WTC11 (cell line): ENCODE data around the gene SPR. TPM values are rescaled to one million over a fixed set of nuclear protein-coding genes. Genes with fewer than 3 reads are reported as not detected.

Experiments
- ETV6 ChIP-seq: sonication (generic); formaldehyde crosslinking; IDR thresholded peaks from 2 replicates; pipeline ENCODE4 v1.8.1; 2022; ENCODE audit warnings: mild to moderate bottlenecking, missing genetic modification reagents
- FOXK1 ChIP-seq: sonication (generic); formaldehyde crosslinking; IDR thresholded peaks from 2 replicates; pipeline ENCODE4 v1.8.0; 2022; ENCODE audit warnings: mild to moderate bottlenecking, moderate library complexity, missing genetic modification reagents
- GABPB1 ChIP-seq: sonication (generic); formaldehyde crosslinking; IDR thresholded peaks from 2 replicates; pipeline ENCODE4 v1.8.1; 2023; ENCODE audit warnings: mild to moderate bottlenecking, missing genetic modification reagents
- IRF2 ChIP-seq: sonication (generic); formaldehyde crosslinking; IDR thresholded peaks from 2 replicates; pipeline ENCODE4 v1.8.0; 2022; ENCODE audit warnings: low read depth, missing genetic modification reagents, borderline replicate concordance
- KAT7 ChIP-seq: sonication (generic); formaldehyde crosslinking; IDR thresholded peaks from 2 replicates; pipeline ENCODE4 v1.8.1; 2023; ENCODE audit warnings: missing genetic modification reagents, mild to moderate bottlenecking, borderline replicate concordance
- NR1H2 ChIP-seq: sonication (generic); formaldehyde crosslinking; IDR thresholded peaks from 2 replicates; pipeline ENCODE4 v1.9.0; 2021; ENCODE audit warnings: mild to moderate bottlenecking, moderate library complexity, missing genetic modification reagents
- RELA ChIP-seq: sonication (generic); formaldehyde crosslinking; IDR thresholded peaks from 2 replicates; pipeline ENCODE4 v1.8.1; 2022; ENCODE audit warnings: missing genetic modification reagents, mild to moderate bottlenecking, borderline replicate concordance
- TEAD4 ChIP-seq: sonication (generic); formaldehyde crosslinking; IDR thresholded peaks from 2 replicates; pipeline ENCODE4 v1.8.0; 2022; ENCODE audit warnings: mild to moderate bottlenecking, missing genetic modification reagents
- TP53 ChIP-seq: sonication (generic); formaldehyde crosslinking; IDR thresholded peaks from 2 replicates; pipeline ENCODE4 v1.8.1; 2023; ENCODE audit warnings: mild to moderate bottlenecking, missing genetic modification reagents
- ZNF263 ChIP-seq: sonication (generic); formaldehyde crosslinking; IDR thresholded peaks from 2 replicates; pipeline ENCODE4 v1.8.1; 2022; ENCODE audit warnings: low read depth, mild to moderate bottlenecking, moderate library complexity, missing genetic modification reagents
- ZNF423 ChIP-seq: fragments of 250-450 bp; sonication (Bioruptor Pico); IDR thresholded peaks from 2 replicates; pipeline ENCODE4 v2.1.2; 2022; ENCODE audit warnings: mild to moderate bottlenecking, moderate library complexity
- total RNA-seq: library from RNA; stranded (reverse); gene quantifications from 3 replicates; pipeline ENCODE4 v1.2.3, GENCODE V29; 2021
- TF ChIP-seq, protein P1 (sequence below): sonication (generic); formaldehyde crosslinking; IDR thresholded peaks from 2 replicates; pipeline ENCODE4 v1.8.0; 2023; ENCODE audit warnings: missing genetic modification reagents, mild to moderate bottlenecking, borderline replicate concordance
- TF ChIP-seq, protein P2 (sequence below): sonication (generic); formaldehyde crosslinking; IDR thresholded peaks from 2 replicates; pipeline ENCODE4 v1.8.0; 2022; ENCODE audit warnings: mild to moderate bottlenecking, missing genetic modification reagents
- TF ChIP-seq, protein P3 (sequence below): sonication (generic); formaldehyde crosslinking; IDR thresholded peaks from 2 replicates; pipeline ENCODE4 v1.8.0; 2022; ENCODE audit warnings: mild to moderate bottlenecking, missing genetic modification reagents
- TF ChIP-seq, protein P4 (sequence below): sonication (generic); formaldehyde crosslinking; IDR thresholded peaks from 2 replicates; pipeline ENCODE4 v1.8.0; 2023; ENCODE audit warnings: missing genetic modification reagents
- TF ChIP-seq, protein P5 (sequence below): sonication (generic); formaldehyde crosslinking; IDR thresholded peaks from 2 replicates; pipeline ENCODE4 v1.8.1; 2022; ENCODE audit warnings: missing genetic modification reagents, borderline replicate concordance
- TF ChIP-seq, protein P6 (sequence below): sonication (generic); formaldehyde crosslinking; IDR thresholded peaks from 2 replicates; pipeline ENCODE4 v1.8.1; 2023; ENCODE audit warnings: mild to moderate bottlenecking, missing genetic modification reagents
- TF ChIP-seq, protein P7 (sequence below): fragments of 250-450 bp; sonication (Bioruptor Pico); IDR thresholded peaks from 2 replicates; pipeline ENCODE4 v2.1.2; 2022; ENCODE audit warnings: mild to moderate bottlenecking, moderate library complexity
- TF ChIP-seq, protein P8 (sequence below): sonication (generic); formaldehyde crosslinking; conservative IDR thresholded peaks from 2 replicates; pipeline ENCODE4 v1.8.1; 2022; ENCODE audit warnings: mild to moderate bottlenecking, missing genetic modification reagents

The SPR gene
- total RNA-seq, 1 experiment from 2014 or later, result 9.4 TPM

DNA sequence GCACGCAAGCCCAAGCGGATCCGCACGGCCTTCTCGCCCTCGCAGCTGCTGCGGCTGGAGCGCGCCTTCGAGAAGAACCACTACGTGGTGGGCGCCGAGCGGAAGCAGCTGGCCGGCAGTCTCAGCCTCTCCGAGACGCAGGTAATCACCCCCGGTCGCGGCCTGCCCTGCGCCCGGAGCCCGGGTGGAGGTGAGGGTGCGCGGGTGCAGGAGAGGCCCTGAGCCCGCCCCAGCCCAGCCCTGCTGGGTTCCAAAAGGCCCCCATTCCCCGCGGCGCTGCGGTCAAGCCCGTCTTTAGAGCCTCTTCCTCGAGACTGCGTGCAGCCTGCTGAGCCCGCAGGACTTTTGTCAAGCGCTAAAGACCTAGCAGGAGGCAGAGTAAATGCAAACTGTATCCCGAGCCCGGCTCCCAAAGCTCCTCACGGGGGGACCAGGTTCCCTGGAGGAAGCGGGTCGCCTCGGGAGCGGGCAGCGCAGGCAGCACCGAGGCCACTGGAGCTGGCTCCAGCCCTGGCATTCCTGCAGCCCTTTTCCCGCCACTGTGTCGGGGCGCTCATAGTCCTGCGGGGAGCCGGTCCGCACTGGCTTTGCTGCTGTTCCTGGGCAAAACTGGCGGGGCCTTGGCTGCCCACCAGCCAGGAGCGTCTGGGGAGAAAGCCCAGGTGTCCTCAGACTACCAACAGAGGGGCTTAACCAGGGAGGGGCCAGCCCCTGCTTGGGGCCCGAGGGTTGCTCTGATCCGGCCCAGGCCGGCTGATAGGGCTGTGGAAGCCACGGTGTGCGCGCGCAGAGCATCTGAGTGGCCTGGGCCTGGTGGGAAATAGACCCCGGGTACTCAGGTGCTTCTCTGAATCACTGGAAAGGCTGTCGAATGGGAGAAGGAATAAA is 37.4 kb downstream of the SPR start (continued):
- TF ChIP-seq, protein P1, sequence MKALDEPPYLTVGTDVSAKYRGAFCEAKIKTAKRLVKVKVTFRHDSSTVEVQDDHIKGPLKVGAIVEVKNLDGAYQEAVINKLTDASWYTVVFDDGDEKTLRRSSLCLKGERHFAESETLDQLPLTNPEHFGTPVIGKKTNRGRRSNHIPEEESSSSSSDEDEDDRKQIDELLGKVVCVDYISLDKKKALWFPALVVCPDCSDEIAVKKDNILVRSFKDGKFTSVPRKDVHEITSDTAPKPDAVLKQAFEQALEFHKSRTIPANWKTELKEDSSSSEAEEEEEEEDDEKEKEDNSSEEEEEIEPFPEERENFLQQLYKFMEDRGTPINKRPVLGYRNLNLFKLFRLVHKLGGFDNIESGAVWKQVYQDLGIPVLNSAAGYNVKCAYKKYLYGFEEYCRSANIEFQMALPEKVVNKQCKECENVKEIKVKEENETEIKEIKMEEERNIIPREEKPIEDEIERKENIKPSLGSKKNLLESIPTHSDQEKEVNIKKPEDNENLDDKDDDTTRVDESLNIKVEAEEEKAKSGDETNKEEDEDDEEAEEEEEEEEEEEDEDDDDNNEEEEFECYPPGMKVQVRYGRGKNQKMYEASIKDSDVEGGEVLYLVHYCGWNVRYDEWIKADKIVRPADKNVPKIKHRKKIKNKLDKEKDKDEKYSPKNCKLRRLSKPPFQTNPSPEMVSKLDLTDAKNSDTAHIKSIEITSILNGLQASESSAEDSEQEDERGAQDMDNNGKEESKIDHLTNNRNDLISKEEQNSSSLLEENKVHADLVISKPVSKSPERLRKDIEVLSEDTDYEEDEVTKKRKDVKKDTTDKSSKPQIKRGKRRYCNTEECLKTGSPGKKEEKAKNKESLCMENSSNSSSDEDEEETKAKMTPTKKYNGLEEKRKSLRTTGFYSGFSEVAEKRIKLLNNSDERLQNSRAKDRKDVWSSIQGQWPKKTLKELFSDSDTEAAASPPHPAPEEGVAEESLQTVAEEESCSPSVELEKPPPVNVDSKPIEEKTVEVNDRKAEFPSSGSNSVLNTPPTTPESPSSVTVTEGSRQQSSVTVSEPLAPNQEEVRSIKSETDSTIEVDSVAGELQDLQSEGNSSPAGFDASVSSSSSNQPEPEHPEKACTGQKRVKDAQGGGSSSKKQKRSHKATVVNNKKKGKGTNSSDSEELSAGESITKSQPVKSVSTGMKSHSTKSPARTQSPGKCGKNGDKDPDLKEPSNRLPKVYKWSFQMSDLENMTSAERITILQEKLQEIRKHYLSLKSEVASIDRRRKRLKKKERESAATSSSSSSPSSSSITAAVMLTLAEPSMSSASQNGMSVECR, result peak; percentile 64; the same call in 1 of the 2 replicates
- TF ChIP-seq ETV6 (peak; percentile 52; the same call in 1 of the 2 replicates), GABPB1 (CRISPR knock-in tag) (no peak), TP53 (CRISPR knock-in tag) (peak; percentile 50; the same call in 1 of the 2 replicates), IRF2 (CRISPR knock-in tag) (no peak), RELA (CRISPR knock-in tag) (peak; percentile 53; the same call in 1 of the 2 replicates), TEAD4 (CRISPR knock-in tag) (0 out of 2 replicates have a peak, but pooled peaks have one; percentile 4), ZNF423 (0 out of 2 replicates have a peak, but pooled peaks have one; percentile 21), NR1H2 (no peak), FOXK1 (CRISPR knock-in tag) (0 out of 2 replicates have a peak, but pooled peaks have one; percentile 46), KAT7 (CRISPR knock-in tag) (0 out of 2 replicates have a peak, but pooled peaks have one; percentile 46), ZNF263 (no peak)
- TF ChIP-seq, protein P2, sequence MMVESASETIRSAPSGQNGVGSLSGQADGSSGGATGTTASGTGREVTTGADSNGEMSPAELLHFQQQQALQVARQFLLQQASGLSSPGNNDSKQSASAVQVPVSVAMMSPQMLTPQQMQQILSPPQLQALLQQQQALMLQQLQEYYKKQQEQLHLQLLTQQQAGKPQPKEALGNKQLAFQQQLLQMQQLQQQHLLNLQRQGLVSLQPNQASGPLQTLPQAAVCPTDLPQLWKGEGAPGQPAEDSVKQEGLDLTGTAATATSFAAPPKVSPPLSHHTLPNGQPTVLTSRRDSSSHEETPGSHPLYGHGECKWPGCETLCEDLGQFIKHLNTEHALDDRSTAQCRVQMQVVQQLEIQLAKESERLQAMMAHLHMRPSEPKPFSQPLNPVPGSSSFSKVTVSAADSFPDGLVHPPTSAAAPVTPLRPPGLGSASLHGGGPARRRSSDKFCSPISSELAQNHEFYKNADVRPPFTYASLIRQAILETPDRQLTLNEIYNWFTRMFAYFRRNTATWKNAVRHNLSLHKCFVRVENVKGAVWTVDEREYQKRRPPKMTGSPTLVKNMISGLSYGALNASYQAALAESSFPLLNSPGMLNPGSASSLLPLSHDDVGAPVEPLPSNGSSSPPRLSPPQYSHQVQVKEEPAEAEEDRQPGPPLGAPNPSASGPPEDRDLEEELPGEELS (CRISPR knock-in tag), result peak; percentile 85
- TF ChIP-seq, protein P3, sequence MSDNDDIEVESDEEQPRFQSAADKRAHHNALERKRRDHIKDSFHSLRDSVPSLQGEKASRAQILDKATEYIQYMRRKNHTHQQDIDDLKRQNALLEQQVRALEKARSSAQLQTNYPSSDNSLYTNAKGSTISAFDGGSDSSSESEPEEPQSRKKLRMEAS (CRISPR knock-in tag), result peak; percentile 42; the same call in 1 of the 2 replicates
- TF ChIP-seq, protein P4, sequence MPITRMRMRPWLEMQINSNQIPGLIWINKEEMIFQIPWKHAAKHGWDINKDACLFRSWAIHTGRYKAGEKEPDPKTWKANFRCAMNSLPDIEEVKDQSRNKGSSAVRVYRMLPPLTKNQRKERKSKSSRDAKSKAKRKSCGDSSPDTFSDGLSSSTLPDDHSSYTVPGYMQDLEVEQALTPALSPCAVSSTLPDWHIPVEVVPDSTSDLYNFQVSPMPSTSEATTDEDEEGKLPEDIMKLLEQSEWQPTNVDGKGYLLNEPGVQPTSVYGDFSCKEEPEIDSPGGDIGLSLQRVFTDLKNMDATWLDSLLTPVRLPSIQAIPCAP (CRISPR knock-in tag), result 0 out of 2 replicates have a peak, but pooled peaks have one; percentile 22
- TF ChIP-seq, protein P5, sequence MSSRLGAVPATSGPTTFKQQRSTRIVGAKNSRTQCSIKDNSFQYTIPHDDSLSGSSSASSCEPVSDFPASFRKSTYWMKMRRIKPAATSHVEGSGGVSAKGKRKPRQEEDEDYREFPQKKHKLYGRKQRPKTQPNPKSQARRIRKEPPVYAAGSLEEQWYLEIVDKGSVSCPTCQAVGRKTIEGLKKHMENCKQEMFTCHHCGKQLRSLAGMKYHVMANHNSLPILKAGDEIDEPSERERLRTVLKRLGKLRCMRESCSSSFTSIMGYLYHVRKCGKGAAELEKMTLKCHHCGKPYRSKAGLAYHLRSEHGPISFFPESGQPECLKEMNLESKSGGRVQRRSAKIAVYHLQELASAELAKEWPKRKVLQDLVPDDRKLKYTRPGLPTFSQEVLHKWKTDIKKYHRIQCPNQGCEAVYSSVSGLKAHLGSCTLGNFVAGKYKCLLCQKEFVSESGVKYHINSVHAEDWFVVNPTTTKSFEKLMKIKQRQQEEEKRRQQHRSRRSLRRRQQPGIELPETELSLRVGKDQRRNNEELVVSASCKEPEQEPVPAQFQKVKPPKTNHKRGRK (CRISPR knock-in tag), result no peak
- TF ChIP-seq, protein P6, sequence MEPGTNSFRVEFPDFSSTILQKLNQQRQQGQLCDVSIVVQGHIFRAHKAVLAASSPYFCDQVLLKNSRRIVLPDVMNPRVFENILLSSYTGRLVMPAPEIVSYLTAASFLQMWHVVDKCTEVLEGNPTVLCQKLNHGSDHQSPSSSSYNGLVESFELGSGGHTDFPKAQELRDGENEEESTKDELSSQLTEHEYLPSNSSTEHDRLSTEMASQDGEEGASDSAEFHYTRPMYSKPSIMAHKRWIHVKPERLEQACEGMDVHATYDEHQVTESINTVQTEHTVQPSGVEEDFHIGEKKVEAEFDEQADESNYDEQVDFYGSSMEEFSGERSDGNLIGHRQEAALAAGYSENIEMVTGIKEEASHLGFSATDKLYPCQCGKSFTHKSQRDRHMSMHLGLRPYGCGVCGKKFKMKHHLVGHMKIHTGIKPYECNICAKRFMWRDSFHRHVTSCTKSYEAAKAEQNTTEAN (CRISPR knock-in tag), result peak; percentile 92; the same call in 1 of the 2 replicates
- TF ChIP-seq, protein P7, sequence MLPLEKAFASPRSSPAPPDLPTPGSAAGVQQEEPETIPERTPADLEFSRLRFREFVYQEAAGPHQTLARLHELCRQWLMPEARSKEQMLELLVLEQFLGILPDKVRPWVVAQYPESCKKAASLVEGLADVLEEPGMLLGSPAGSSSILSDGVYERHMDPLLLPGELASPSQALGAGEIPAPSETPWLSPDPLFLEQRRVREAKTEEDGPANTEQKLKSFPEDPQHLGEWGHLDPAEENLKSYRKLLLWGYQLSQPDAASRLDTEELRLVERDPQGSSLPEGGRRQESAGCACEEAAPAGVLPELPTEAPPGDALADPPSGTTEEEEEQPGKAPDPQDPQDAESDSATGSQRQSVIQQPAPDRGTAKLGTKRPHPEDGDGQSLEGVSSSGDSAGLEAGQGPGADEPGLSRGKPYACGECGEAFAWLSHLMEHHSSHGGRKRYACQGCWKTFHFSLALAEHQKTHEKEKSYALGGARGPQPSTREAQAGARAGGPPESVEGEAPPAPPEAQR, result no peak
- TF ChIP-seq, protein P8, sequence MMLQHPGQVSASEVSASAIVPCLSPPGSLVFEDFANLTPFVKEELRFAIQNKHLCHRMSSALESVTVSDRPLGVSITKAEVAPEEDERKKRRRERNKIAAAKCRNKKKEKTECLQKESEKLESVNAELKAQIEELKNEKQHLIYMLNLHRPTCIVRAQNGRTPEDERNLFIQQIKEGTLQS, result no peak
- TF ChIP-seq, all 79 proteins: peak for 18
